SK-N-SH (cell line): ENCODE data around the gene MAD1L1.

Experiments
- CHD2 ChIP-seq: fragments of 150-350 bp; IDR thresholded peaks from 2 replicates; pipeline ENCODE4 v1.6.1; 2018; ENCODE audit warnings: low read length; ENCODE audit not compliant: partially characterized antibody
- EZH2phosphoT487 ChIP-seq: fragments of 200-600 bp; sonication (generic); IDR thresholded peaks from 2 replicates; pipeline ENCODE4 v1.6.1; 2017; ENCODE audit warnings: low read depth, mixed run types, mild to moderate bottlenecking, antibody characterized with exemption, moderate library complexity, borderline replicate concordance
- FOXJ3 ChIP-seq: sonication (generic); formaldehyde crosslinking; IDR thresholded peaks from 2 replicates; pipeline ENCODE4 v1.5.1; 2020; ENCODE audit warnings: mild to moderate bottlenecking, missing genetic modification reagents
- MEF2A ChIP-seq: IDR thresholded peaks from 2 replicates; pipeline ENCODE4 v1.4.0; 2012; ENCODE audit warnings: low read depth, borderline replicate concordance
- RXRA ChIP-seq: IDR thresholded peaks from 2 replicates; pipeline ENCODE4 v1.4.0; 2012; ENCODE audit warnings: low read depth, mild to moderate bottlenecking, borderline replicate concordance
- YY1 ChIP-seq: IDR thresholded peaks from 2 replicates; pipeline ENCODE4 v1.4.0; 2012; ENCODE audit warnings: low read depth, mild to moderate bottlenecking
- TF ChIP-seq, protein P1 (sequence below): fragments of 200-600 bp; sonication (generic); IDR thresholded peaks from 2 replicates; pipeline ENCODE4 v1.6.1; 2017; ENCODE audit warnings: antibody characterized with exemption, mild to moderate bottlenecking, moderate library complexity
- TF ChIP-seq, protein P2 (sequence below): IDR thresholded peaks from 2 replicates; pipeline ENCODE4 v1.4.0; 2012; ENCODE audit warnings: low read depth
- TF ChIP-seq, protein P3 (sequence below): IDR thresholded peaks from 2 replicates; pipeline ENCODE4 v1.4.0; 2012; ENCODE audit warnings: low read depth, borderline replicate concordance

DNA sequence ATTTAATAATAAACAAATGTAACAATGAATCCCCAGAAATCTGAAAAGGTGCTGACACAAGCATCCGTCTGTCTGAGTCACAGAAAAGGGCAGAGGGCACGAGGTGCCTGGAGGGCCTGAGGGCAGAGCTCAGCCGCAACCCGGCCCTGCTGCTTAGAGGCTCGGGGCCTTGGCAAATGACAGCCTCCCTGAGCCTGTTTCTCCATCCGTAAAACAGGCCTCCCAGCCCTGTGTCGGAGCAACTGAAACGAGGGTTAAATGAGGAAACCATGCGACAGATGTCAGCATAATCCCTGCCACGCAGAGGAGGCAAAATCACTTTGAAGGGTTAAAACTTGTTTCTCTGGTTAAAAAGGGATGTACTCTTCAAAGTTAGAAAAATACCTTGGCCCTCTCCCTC is 34.2 kb upstream of the MAD1L1 start:
- TF ChIP-seq CHD2: no peak
- TF ChIP-seq, protein P1, sequence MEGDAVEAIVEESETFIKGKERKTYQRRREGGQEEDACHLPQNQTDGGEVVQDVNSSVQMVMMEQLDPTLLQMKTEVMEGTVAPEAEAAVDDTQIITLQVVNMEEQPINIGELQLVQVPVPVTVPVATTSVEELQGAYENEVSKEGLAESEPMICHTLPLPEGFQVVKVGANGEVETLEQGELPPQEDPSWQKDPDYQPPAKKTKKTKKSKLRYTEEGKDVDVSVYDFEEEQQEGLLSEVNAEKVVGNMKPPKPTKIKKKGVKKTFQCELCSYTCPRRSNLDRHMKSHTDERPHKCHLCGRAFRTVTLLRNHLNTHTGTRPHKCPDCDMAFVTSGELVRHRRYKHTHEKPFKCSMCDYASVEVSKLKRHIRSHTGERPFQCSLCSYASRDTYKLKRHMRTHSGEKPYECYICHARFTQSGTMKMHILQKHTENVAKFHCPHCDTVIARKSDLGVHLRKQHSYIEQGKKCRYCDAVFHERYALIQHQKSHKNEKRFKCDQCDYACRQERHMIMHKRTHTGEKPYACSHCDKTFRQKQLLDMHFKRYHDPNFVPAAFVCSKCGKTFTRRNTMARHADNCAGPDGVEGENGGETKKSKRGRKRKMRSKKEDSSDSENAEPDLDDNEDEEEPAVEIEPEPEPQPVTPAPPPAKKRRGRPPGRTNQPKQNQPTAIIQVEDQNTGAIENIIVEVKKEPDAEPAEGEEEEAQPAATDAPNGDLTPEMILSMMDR: no peak
- TF ChIP-seq, protein P2, sequence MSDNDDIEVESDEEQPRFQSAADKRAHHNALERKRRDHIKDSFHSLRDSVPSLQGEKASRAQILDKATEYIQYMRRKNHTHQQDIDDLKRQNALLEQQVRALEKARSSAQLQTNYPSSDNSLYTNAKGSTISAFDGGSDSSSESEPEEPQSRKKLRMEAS: no peak
- TF ChIP-seq, protein P3, sequence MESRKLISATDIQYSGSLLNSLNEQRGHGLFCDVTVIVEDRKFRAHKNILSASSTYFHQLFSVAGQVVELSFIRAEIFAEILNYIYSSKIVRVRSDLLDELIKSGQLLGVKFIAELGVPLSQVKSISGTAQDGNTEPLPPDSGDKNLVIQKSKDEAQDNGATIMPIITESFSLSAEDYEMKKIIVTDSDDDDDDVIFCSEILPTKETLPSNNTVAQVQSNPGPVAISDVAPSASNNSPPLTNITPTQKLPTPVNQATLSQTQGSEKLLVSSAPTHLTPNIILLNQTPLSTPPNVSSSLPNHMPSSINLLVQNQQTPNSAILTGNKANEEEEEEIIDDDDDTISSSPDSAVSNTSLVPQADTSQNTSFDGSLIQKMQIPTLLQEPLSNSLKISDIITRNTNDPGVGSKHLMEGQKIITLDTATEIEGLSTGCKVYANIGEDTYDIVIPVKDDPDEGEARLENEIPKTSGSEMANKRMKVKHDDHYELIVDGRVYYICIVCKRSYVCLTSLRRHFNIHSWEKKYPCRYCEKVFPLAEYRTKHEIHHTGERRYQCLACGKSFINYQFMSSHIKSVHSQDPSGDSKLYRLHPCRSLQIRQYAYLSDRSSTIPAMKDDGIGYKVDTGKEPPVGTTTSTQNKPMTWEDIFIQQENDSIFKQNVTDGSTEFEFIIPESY: no peak
- TF ChIP-seq FOXJ3 (CRISPR knock-in tag): no peak
- no peak for TF ChIP-seq MEF2A
- no peak for TF ChIP-seq RXRA
- TF ChIP-seq EZH2phosphoT487: no peak
- TF ChIP-seq YY1: no peak
